Naive thymus-derived CD4-positive, alpha-beta T cell (primary cell): ENCODE measurements around the gene CNTLN. TPM values are rescaled to one million over a fixed set of nuclear protein-coding genes. Genes with fewer than 3 reads are reported as not detected.
"Not testable (repeated sequence)": the region's sequence is repeated elsewhere in the genome, so short reads cannot be mapped to it uniquely, and the experiment has no call there.

ENCODE experiments used
- ATAC-seq: fragments of 150-1000 bp; cut with Tn5 transposase; 2 replicates; pipeline ENCODE4 v1.10.0; 2021; ENCODE audit warnings: mild to moderate bottlenecking, moderate library complexity
- CTCF ChIA-PET: fragments of 350-600 bp; sonication (Branson Sonifier 250); formaldehyde crosslinking; loops from one replicate; lab custom pipeline; 2021; ENCODE audit warnings: antibody characterized with exemption; lab: Charles Lee
- POLR2A ChIA-PET: fragments of 350-600 bp; sonication (Branson Sonifier 250); formaldehyde crosslinking; loops from one replicate; lab custom pipeline; 2021; ENCODE audit warnings: antibody characterized with exemption, inconsistent platforms; lab: Charles Lee
- DNase-seq, 9 donors: peaks; one replicate each; pipeline versions ENCODE4 v3.0.0 to v3.0.0-alpha.2; 2020 to 2022; ENCODE audit warnings: mixed read lengths in 1 of 9
- H3K27ac ChIP-seq: one replicate; pipeline ENCODE4 v1.7.0; 2013; ENCODE audit warnings: mild to moderate bottlenecking, low read depth, low read length, moderate library complexity
- H3K27me3 ChIP-seq, 2 donors: one replicate each; pipeline ENCODE4 v1.7.0; 2013; ENCODE audit warnings: low read length in 2 of 2, mild to moderate bottlenecking in 2 of 2, moderate library complexity in 2 of 2; ENCODE audit not compliant: control insufficient read depth in 2 of 2, insufficient read depth in 2 of 2
- H3K36me3 ChIP-seq, 3 experiments: 1 replicate in 2 of 3; 2 replicates in 1 of 3; pipeline ENCODE4 v1.7.0; 2013; ENCODE audit warnings: low read length in 3 of 3, mild to moderate bottlenecking in 3 of 3, moderate library complexity in 1 of 3; ENCODE audit not compliant: insufficient read depth in 3 of 3, control insufficient read depth in 2 of 3
- H3K4me1 ChIP-seq, 2 donors: one replicate each; pipeline ENCODE4 v1.7.0; 2013; ENCODE audit warnings: low read length in 2 of 2, mild to moderate bottlenecking in 2 of 2, moderate library complexity in 1 of 2; ENCODE audit not compliant: control insufficient read depth in 2 of 2, insufficient read depth in 2 of 2
- H3K4me3 ChIP-seq: 2 replicates; pipeline ENCODE4 v1.7.0; 2013; ENCODE audit warnings: mild to moderate bottlenecking, low read length
- H3K9me3 ChIP-seq, 3 experiments: 1 replicate in 2 of 3; 2 replicates in 1 of 3; pipeline ENCODE4 v1.7.0; 2013; ENCODE audit warnings: low read length in 3 of 3; ENCODE audit not compliant: control insufficient read depth in 2 of 3
- H3K27ac Mint-ChIP-seq, 9 donors: one replicate each; pipeline ENCODE4 v1.8.0; 2020 to 2022; ENCODE audit warnings: mixed read lengths in 9 of 9, mild to moderate bottlenecking in 8 of 9, moderate library complexity in 5 of 9, inconsistent platforms in 2 of 9
- H3K27me3 Mint-ChIP-seq, 5 donors: one replicate each; pipeline ENCODE4 v1.8.0; 2021 to 2022; ENCODE audit warnings: mixed read lengths in 5 of 5, mild to moderate bottlenecking in 1 of 5
- H3K36me3 Mint-ChIP-seq, 5 donors: one replicate each; pipeline ENCODE4 v1.8.0; 2020 to 2022; ENCODE audit warnings: mixed read lengths in 5 of 5, mild to moderate bottlenecking in 3 of 5, inconsistent platforms in 1 of 5
- H3K4me1 Mint-ChIP-seq, 7 donors: one replicate each; pipeline ENCODE4 v1.8.0; 2020 to 2022; ENCODE audit warnings: mixed read lengths in 7 of 7, mild to moderate bottlenecking in 3 of 7, inconsistent platforms in 1 of 7
- H3K4me3 Mint-ChIP-seq, 10 donors: one replicate each; pipeline ENCODE4 v1.8.0; 2020 to 2022; ENCODE audit warnings: mild to moderate bottlenecking in 10 of 10, mixed read lengths in 10 of 10, moderate library complexity in 6 of 10, inconsistent platforms in 2 of 10
- H3K9me3 Mint-ChIP-seq, 11 donors: one replicate each; pipeline ENCODE4 v1.8.0; 2020 to 2022; ENCODE audit warnings: mixed read lengths in 11 of 11, mild to moderate bottlenecking in 4 of 11, inconsistent platforms in 1 of 11, moderate library complexity in 1 of 11
- intact Hi-C, 2 donors: fragments of 100-400 bp; cut with micrococcal nuclease; formaldehyde crosslinking; loops; one replicate each; pipeline ENCODE4 v1.15.1; 2023
- polyA plus RNA-seq, 2 donors: library from polyadenylated mRNA; unstranded; fragments of 300-500 nt; fragmentation: Illumina TruSeq; gene quantifications; one replicate each; pipeline ENCODE4 v1.2.3, GENCODE V29; 2021
- total RNA-seq, 6 experiments: library from RNA in 5 of 6; stranded (reverse) in 5 of 6; gene quantifications; 1 replicate in 5 of 6; 2 replicates in 1 of 6; pipeline ENCODE4 v1.2.3 and lab custom pipeline; 2021 to 2026

CNTLN gene
- total and polyA plus RNA-seq, 7 experiments from 2014 or later = 0.21 to 2.7 (median 1.0) TPM; not detected in 3

DNA sequence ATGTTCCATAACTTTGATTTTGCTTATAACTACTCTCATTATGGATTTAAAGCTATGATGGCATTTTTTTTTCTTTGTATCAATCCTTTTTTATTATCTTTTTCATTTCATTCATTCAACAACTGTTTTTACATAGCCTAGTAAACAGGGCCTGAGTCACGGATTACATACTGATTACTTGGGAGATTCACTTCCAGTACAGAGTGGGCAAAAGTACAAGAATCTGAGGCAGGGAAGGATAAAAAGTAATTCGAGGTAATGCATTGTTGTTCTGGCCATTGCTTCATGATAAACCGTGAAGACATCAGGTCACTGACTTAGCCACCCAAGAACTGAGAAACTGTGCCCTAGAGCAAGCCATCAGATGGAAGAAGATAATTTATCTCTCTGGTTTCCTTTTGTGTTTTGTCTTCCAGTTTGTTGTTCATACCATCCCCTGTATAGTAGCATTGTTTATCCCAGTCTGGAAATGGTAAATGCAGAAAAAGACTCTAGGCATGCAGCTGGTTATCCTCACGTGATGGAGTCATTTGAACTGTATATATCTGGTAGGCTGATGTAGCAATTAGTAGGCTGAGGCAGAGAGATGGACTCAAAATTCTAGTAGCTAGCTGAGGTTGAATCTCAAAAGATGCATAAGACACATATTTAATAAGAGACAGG is 145.6 kb downstream of the CNTLN start:
- H3K4me3 Mint-ChIP-seq = no peak overlapping the region
- intact Hi-C loops = no loop called here

GRCh38 chr9:17290673-17291072 is 155.8 kb downstream of the CNTLN start:
- POLR2A ChIA-PET, H3K36me3 Mint-ChIP-seq, H3K27ac ChIP-seq, H3K4me1 Mint-ChIP-seq, H3K27me3 Mint-ChIP-seq, H3K27me3 ChIP-seq, H3K4me3 Mint-ChIP-seq, H3K36me3 ChIP-seq, ATAC-seq, CTCF ChIA-PET, H3K9me3 ChIP-seq, DNase-seq, intact Hi-C loops, H3K4me3 ChIP-seq, H3K27ac Mint-ChIP-seq, H3K4me1 ChIP-seq: not testable (repeated sequence)
- peaks cover 3 to 30% (median 17%) of the 10 kb centered on the region in 11 donors for H3K9me3 Mint-ChIP-seq

More for the DNA sequence above, 145.6 kb downstream of the CNTLN start:
- no peak for DNase-seq
- peaks cover 0 to 24% (median 9%) of the 10 kb centered on the region in 11 donors for H3K9me3 Mint-ChIP-seq
- Histone ChIP-seq H3K4me3 (no peak overlapping the region), H3K27ac (no peak overlapping the region), H3K4me1 (no peaks in the 10 kb centered on the region), H3K27me3 (no peaks in the 10 kb centered on the region), H3K36me3 (no peaks in the 10 kb centered on the region), H3K9me3 (no peaks in the 10 kb centered on the region)
- CTCF ChIA-PET = no interaction called here
- ATAC-seq = no peak
- H3K36me3 Mint-ChIP-seq = no peaks in the 10 kb centered on the region
- POLR2A ChIA-PET = no interaction called here
- H3K4me1 Mint-ChIP-seq = no peaks in the 10 kb centered on the region
- no peaks in the 10 kb centered on the region for H3K27me3 Mint-ChIP-seq
- H3K27ac Mint-ChIP-seq = no peak overlapping the region

- H3K4me1 Mint-ChIP-seq = no peaks in the 10 kb centered on the region
- no peaks in the 10 kb centered on the region for H3K27me3 Mint-ChIP-seq
- no peak overlapping the region for H3K4me3 Mint-ChIP-seq
- DNase-seq (no peak), ATAC-seq (no peak)
- no peak overlapping the region for H3K4me3 ChIP-seq
- intact Hi-C loops = no loop called here
- no peak overlapping the region for H3K27ac Mint-ChIP-seq
- H3K9me3 ChIP-seq = no peaks in the 10 kb centered on the region
- H3K36me3 Mint-ChIP-seq = peaks cover 0 to 4% (median 0%) of the 10 kb centered on the region in 5 donors
- POLR2A ChIA-PET = no interaction called here
- H3K27me3 ChIP-seq = no peaks in the 10 kb centered on the region
- no peaks in the 10 kb centered on the region for H3K4me1 ChIP-seq
- H3K36me3 ChIP-seq = no peaks in the 10 kb centered on the region
- CTCF ChIA-PET = no interaction called here
- H3K9me3 Mint-ChIP-seq = peaks cover 6 to 35% (median 19%) of the 10 kb centered on the region in 11 donors
- H3K27ac ChIP-seq = no peak overlapping the region
These were observed 156.9 kb downstream of the CNTLN start for GRCh38 chr9:17291766-17292165.

DNA sequence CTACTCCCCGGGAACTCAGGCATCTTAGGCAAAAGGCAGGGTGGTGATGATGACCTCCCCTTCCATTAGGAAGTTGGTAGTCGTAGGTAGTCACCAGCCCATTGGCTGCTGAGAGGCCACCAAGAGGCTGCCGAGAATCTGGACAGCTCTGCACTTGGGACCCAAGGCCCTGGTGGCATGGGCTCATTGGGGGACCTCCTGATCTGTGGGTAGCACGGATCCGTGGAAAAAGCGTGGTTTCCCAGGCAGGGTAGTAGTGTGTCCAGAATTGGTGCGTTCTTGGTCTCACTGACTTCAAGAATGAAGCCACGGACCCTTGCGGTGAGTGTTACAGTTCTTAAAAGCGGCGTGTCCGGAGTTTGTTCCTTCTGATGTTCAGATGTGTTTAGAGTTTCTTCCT is 158.8 kb downstream of the CNTLN start:
- Histone ChIP-seq H3K4me1 (no peaks in the 10 kb centered on the region), H3K27me3 (no peaks in the 10 kb centered on the region), H3K4me3 (no peak overlapping the region), H3K36me3 (no peaks in the 10 kb centered on the region), H3K27ac (no peak overlapping the region), H3K9me3 (no peaks in the 10 kb centered on the region)
- no peaks in the 10 kb centered on the region for H3K4me1 Mint-ChIP-seq
- DNase-seq (no peak), ATAC-seq (no peak)
- POLR2A ChIA-PET = no interaction called here
- peaks cover 6 to 37% (median 19%) of the 10 kb centered on the region in 11 donors for H3K9me3 Mint-ChIP-seq
- H3K36me3 Mint-ChIP-seq = peaks cover 0 to 4% (median 0%) of the 10 kb centered on the region in 5 donors
- H3K4me3 Mint-ChIP-seq = no peak overlapping the region
- H3K27me3 Mint-ChIP-seq = no peaks in the 10 kb centered on the region
- CTCF ChIA-PET = no interaction called here
- intact Hi-C loops = no loop called here
- no peak overlapping the region for H3K27ac Mint-ChIP-seq

- Mint-ChIP-seq H3K27me3 (no peaks in the 10 kb centered on the region), H3K4me3 (no peak overlapping the region), H3K27ac (no peak overlapping the region), H3K4me1 (no peaks in the 10 kb centered on the region), H3K9me3 (peaks cover 6 to 41% (median 19%) of the 10 kb centered on the region in 11 donors), H3K36me3 (peaks cover 0 to 4% (median 0%) of the 10 kb centered on the region in 5 donors)
- Histone ChIP-seq H3K27me3 (no peaks in the 10 kb centered on the region), H3K4me3 (no peak overlapping the region), H3K9me3 (no peaks in the 10 kb centered on the region), H3K27ac (no peak overlapping the region), H3K36me3 (no peaks in the 10 kb centered on the region), H3K4me1 (no peaks in the 10 kb centered on the region)
- ATAC-seq (no peak), DNase-seq (no peak)
- POLR2A ChIA-PET = no interaction called here
- CTCF ChIA-PET = no interaction called here
- intact Hi-C loops = no loop called here
These were observed 160.2 kb downstream of the CNTLN start for GRCh38 chr9:17294822-17295624.

DNA sequence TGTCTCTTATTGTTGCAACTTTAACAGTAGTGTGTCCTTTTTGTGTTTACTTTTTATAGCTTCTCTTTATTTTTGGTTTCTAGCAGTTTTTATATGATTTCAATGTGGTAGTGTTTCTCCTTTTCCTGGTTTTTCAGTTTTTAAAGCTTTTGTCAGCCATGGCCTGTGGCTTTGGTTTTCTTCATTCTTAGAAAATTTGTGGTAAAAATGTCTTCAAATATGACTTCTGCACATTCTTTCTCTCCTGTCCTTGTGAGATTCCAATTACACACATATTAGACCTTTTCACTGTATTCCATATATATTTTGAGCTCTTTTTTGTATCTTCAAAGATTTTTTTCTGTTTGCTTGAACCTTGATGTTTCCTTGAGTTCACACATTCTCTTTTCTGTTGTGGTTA is 180.5 kb downstream of the CNTLN start:
- intact Hi-C loops = no loop called here
- ChIA-PET POLR2A (no interaction called here), CTCF (no interaction called here)
- H3K27me3 Mint-ChIP-seq = no peaks in the 10 kb centered on the region
- H3K9me3 ChIP-seq = no peaks in the 10 kb centered on the region
- H3K36me3 Mint-ChIP-seq = no peaks in the 10 kb centered on the region
- peaks cover 0 to 12% (median 4%) of the 10 kb centered on the region in 11 donors for H3K9me3 Mint-ChIP-seq
- H3K36me3 ChIP-seq = no peaks in the 10 kb centered on the region
- DNase-seq (no peak), ATAC-seq (no peak)
- H3K4me3 ChIP-seq = no peak overlapping the region
- H3K4me1 ChIP-seq = no peaks in the 10 kb centered on the region
- H3K27ac ChIP-seq = no peak overlapping the region
- no peak overlapping the region for H3K4me3 Mint-ChIP-seq
- H3K4me1 Mint-ChIP-seq = no peaks in the 10 kb centered on the region
- H3K27me3 ChIP-seq = no peaks in the 10 kb centered on the region
- no peak overlapping the region for H3K27ac Mint-ChIP-seq
